Lower leg skin (tissue), 4 donors: ENCODE results near the gene EHMT1. TPM values are rescaled to one million over a fixed set of nuclear protein-coding genes. Genes with fewer than 3 reads are reported as not detected.

ENCODE experiments used
- DNase-seq, 2 donors: peaks; one replicate each; pipeline ENCODE4 v3.0.0-alpha.2; 2019; ENCODE audit warnings: low spot score in 2 of 2
- H3K4me3 ChIP-seq: fragments of 200-600 bp; sonication (generic); 2 replicates; pipeline ENCODE4 v1.5.1; 2017; ENCODE audit warnings: mild to moderate bottlenecking, low read depth; ENCODE audit not compliant: poor library complexity, severe bottlenecking
- CTCF ChIP-seq, 3 donors: fragments of 450-650 bp; IDR thresholded peaks; one replicate each; pipeline ENCODE4 v1.5.1; 2016; ENCODE audit warnings: antibody characterized with exemption in 3 of 3, mild to moderate bottlenecking in 3 of 3, moderate library complexity in 2 of 3
- POLR2A ChIP-seq, 2 donors: fragments of 450-650 bp; IDR thresholded peaks; one replicate each; pipeline ENCODE4 v1.6.1; 2016 to 2017; ENCODE audit warnings: antibody characterized with exemption in 2 of 2, mild to moderate bottlenecking in 1 of 2, moderate library complexity in 1 of 2
- WGBS, 2 donors: methylation state at CpG; one replicate each; pipeline ENCODE4 v1.1.5; 2018; 5-methylcytosine and 5-hydroxymethylcytosine counted together
- intact Hi-C: fragments of 100-400 bp; cut with DNase I; formaldehyde crosslinking; loops from one replicate; pipeline ENCODE4 v1.15.0; 2023; ENCODE audit warnings: low total_unique reads
- total RNA-seq, 4 donors: library from RNA; depleted of rRNA; stranded (reverse); fragments of >200 nt; gene quantifications; one replicate each; pipeline ENCODE4 v1.1.0, GENCODE V29; 2016

EHMT1 gene
- total RNA-seq, 4 donors from 2014 or later: 64.2 to 128 (median 73.2) TPM

DNA sequence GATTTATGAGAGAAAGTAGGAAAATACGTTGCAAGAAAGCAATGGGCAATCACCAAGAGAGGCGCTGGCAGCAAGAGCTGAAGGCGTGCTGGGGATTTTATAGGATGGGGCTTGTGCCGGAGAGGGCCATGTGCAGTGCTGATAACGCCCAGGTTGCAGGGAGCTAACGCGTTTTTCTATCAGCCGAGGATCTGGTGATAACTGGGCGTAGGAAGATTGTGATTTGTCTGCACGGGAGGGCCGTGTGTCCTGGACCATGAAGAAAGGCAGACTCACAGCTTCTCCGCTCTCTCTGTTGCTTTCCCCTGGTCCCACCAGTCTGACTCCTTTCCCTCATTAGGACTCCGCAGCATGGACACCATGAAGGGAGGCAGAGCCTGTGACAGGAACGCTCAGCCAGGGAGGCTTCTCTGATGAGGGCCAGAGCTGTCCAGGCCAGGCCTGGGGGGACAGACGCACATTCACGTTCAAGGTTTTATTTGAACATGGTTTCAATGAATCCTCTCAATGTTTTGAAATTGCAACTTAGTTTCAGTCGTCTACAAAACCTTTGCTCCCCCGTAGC, 246.9 kb downstream of the EHMT1 start:
- 56 to 60% methylated on average over 18 of the region's 18 CpGs for WGBS, 2 donors
- no peak for DNase-seq
- TF ChIP-seq POLR2A (IDR thresholded peaks at IDR 0.05) (no peak), CTCF (IDR thresholded peaks at IDR 0.05) (no peak)
- H3K4me3 ChIP-seq: no peak overlapping the region
- intact Hi-C loops: no loop called here

- WGBS, 2 donors: 33 to 39% methylated on average over 20 to 21 of the region's 21 CpGs
- intact Hi-C loops: no loop called here
- no peak for TF ChIP-seq POLR2A (IDR thresholded peaks at IDR 0.05)
- TF ChIP-seq CTCF (IDR thresholded peaks at IDR 0.05): no peak
Observed at GRCh38 chr9:137866226-137867141, 247.7 kb downstream of the EHMT1 start.

GRCh38 chr9:137870432-137870831, 251.6 kb downstream of the EHMT1 start:
- WGBS, 2 donors: 90 to 91% methylated on average over 3 of the region's 3 CpGs
- DNase-seq: no peak
- no peak for TF ChIP-seq POLR2A (IDR thresholded peaks at IDR 0.05)
- no peak for TF ChIP-seq CTCF (IDR thresholded peaks at IDR 0.05)
- no peak overlapping the region for H3K4me3 ChIP-seq
- intact Hi-C loops: no loop called here

More at GRCh38 chr9:137866226-137867141, 247.7 kb downstream of the EHMT1 start:
- no peak for DNase-seq
- no peak overlapping the region for H3K4me3 ChIP-seq

DNA sequence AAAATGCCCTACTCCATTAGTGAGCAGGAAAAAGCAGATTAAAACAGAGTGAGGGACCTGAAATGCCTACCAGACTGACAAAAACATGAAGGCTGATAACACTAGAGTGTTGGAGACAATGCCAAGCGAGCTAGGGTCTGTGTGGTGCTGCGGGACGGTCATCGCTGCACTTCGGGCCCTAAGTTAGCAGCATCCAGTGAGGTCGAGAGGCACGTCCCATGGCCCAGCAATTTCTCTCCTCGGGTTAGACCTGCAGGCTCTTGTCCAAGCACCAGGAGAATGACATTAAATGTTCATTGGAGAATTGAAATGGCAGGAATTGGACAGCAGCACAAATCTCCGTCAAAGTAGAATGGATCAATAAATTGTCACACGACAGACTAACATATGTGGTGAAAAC, 253.5 kb downstream of the EHMT1 start:
- no peak overlapping the region for H3K4me3 ChIP-seq
- intact Hi-C loops: no loop called here
- TF ChIP-seq POLR2A (IDR thresholded peaks at IDR 0.05) (no peak), CTCF (IDR thresholded peaks at IDR 0.05) (no peak)
- peak in 1 of 2 donors; percentile 71 for DNase-seq
- 81 to 83% methylated on average over 10 of the region's 10 CpGs for WGBS, 2 donors

DNA sequence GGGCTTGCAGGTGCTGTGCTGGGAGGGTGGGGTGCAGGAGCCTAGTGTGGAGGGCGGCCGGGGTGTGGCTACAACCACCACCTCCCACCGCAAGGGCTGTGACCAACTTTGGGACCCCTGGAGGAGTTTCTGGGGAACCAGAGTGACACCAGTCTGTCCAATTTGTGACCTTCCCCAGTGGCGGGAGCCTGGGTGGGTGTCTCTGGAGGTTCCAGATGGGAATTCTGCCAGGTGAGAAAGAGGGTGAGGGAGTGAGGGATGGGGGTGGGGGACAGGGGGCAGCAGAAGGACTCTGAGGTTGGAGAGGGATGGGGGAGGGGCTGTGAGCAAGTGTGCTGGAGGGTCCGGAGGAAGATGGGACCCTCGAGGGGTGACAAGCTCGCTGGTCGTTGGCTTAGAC, 254.6 kb downstream of the EHMT1 start:
- WGBS, 2 donors: 70 to 77% methylated on average over 8 of the region's 8 CpGs
- intact Hi-C loops: no loop called here
- no peak for TF ChIP-seq CTCF (IDR thresholded peaks at IDR 0.05)
- TF ChIP-seq POLR2A (IDR thresholded peaks at IDR 0.05): no peak
- H3K4me3 ChIP-seq: no peak overlapping the region
- DNase-seq: no peak
